Stimulated activated effector memory CD8-positive, alpha-beta T cell treated with anti-CD3 and anti-CD28 coated beads, Interleukin-12 subunit alpha, Interleukin-12 subunit beta, amount 100 ng/mL, for 72 hours (primary cell): Measurements from ENCODE around the gene IL31RA.
A peak's percentile ranks its signal among the peaks of the same experiment; 100 is the strongest.
"Not testable (repeated sequence)": the region's sequence is repeated elsewhere in the genome, so short reads cannot be mapped to it uniquely, and the experiment has no call there.

Experiments used
- ATAC-seq: fragments of 150-1000 bp; cut with Tn5 transposase; 2 replicates; pipeline ENCODE4 v1.10.0; 2021
- DNase-seq, 2 donors: peaks; one replicate each; pipeline ENCODE4 v3.0.0; 2021 to 2022; ENCODE audit warnings: low spot score in 2 of 2
- H3K27ac Mint-ChIP-seq: one replicate; pipeline ENCODE4 v1.8.0; 2022; ENCODE audit warnings: mild to moderate bottlenecking, mixed read lengths
- H3K36me3 Mint-ChIP-seq: one replicate; pipeline ENCODE4 v1.8.0; 2022; ENCODE audit warnings: mild to moderate bottlenecking, mixed read lengths
- H3K4me1 Mint-ChIP-seq: one replicate; pipeline ENCODE4 v1.8.0; 2022; ENCODE audit warnings: mixed read lengths
- H3K4me3 Mint-ChIP-seq: one replicate; pipeline ENCODE4 v1.8.0; 2022; ENCODE audit warnings: mild to moderate bottlenecking, mixed read lengths
- H3K9me3 Mint-ChIP-seq: one replicate; pipeline ENCODE4 v1.8.0; 2022; ENCODE audit warnings: mixed read lengths

IL31RA gene

GRCh38 chr5:55936100-55936693, 85.0 kb downstream of the IL31RA start:
- H3K4me1 Mint-ChIP-seq, result no peaks in the 10 kb centered on the region
- peak; percentile 82 for ATAC-seq
- peaks cover 41% of the 10 kb centered on the region for H3K36me3 Mint-ChIP-seq
- no peak overlapping the region for H3K27ac Mint-ChIP-seq
- peak; percentile 59 to 82 for DNase-seq
- H3K4me3 Mint-ChIP-seq, result no peak overlapping the region
- no peaks in the 10 kb centered on the region for H3K9me3 Mint-ChIP-seq

GRCh38 chr5:55937598-55937997, 86.4 kb downstream of the IL31RA start:
- H3K4me3 Mint-ChIP-seq, ATAC-seq, H3K4me1 Mint-ChIP-seq, H3K27ac Mint-ChIP-seq, H3K9me3 Mint-ChIP-seq, DNase-seq: not testable (repeated sequence)
- H3K36me3 Mint-ChIP-seq, result peaks cover 55% of the 10 kb centered on the region

DNA sequence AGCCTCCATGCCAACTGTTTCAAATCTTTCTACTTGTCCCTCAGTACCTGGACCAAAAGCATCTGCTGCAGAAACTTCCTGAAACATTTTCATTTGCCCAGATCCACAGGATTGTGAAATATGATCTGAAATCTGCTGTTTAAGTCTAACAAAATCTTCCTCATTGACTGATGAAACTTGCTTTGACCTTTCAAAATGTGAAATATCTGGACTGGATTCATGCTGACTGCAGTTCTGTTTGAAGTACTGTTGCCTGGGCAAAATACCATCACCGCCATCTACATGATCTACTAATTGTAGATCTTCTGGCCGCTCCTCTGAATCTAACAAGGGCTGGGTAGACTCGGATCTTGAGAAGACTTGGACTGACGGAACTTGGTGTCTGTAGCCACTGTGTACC, 90.0 kb downstream of the IL31RA start:
- not testable (repeated sequence) for H3K27ac Mint-ChIP-seq

GRCh38 chr5:55959208-55959607, 108.1 kb downstream of the IL31RA start:
- peaks cover 99% of the 10 kb centered on the region for H3K36me3 Mint-ChIP-seq
- H3K4me3 Mint-ChIP-seq, result no peak overlapping the region
- no peaks in the 10 kb centered on the region for H3K4me1 Mint-ChIP-seq
- H3K9me3 Mint-ChIP-seq, result no peaks in the 10 kb centered on the region
- DNase-seq (no peak), ATAC-seq (no peak)
- H3K27ac Mint-ChIP-seq, result no peak overlapping the region

More for the DNA sequence above, 90.0 kb downstream of the IL31RA start:
- H3K4me3 Mint-ChIP-seq, H3K9me3 Mint-ChIP-seq, H3K4me1 Mint-ChIP-seq, ATAC-seq, DNase-seq: not testable (repeated sequence)
- H3K36me3 Mint-ChIP-seq, result peaks cover 86% of the 10 kb centered on the region

- no peaks in the 10 kb centered on the region for H3K4me1 Mint-ChIP-seq
- ATAC-seq (no peak), DNase-seq (no peak)
- peaks cover 99% of the 10 kb centered on the region for H3K36me3 Mint-ChIP-seq
- no peak overlapping the region for H3K27ac Mint-ChIP-seq
- H3K9me3 Mint-ChIP-seq, result no peaks in the 10 kb centered on the region
- H3K4me3 Mint-ChIP-seq, result no peak overlapping the region
Measured at GRCh38 chr5:55960779-55961178, 109.6 kb downstream of the IL31RA start.

DNA sequence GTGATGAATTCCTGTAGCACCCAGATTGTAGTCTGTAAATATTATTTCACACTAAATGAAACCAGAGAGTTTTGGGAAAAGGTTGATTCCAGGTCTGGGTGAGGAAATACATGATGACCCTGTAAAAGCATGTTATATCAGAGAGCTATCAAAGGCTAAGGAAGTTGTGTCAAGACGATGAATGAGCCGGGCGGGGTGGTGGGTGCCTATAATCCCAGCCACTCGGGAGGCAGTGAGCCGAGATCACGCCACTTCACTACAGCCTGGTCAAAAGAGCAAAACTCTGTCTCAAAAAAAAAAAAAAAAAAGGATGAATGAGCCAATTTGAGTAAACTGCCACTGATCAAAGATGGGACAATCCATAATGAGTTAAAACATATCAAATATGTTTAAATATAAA, 114.4 kb downstream of the IL31RA start:
- no peak overlapping the region for H3K27ac Mint-ChIP-seq
- H3K4me3 Mint-ChIP-seq, result no peak overlapping the region
- H3K9me3 Mint-ChIP-seq, result no peaks in the 10 kb centered on the region
- DNase-seq (no peak), ATAC-seq (no peak)
- peaks cover 10% of the 10 kb centered on the region for H3K4me1 Mint-ChIP-seq
- peaks cover 99% of the 10 kb centered on the region for H3K36me3 Mint-ChIP-seq

DNA sequence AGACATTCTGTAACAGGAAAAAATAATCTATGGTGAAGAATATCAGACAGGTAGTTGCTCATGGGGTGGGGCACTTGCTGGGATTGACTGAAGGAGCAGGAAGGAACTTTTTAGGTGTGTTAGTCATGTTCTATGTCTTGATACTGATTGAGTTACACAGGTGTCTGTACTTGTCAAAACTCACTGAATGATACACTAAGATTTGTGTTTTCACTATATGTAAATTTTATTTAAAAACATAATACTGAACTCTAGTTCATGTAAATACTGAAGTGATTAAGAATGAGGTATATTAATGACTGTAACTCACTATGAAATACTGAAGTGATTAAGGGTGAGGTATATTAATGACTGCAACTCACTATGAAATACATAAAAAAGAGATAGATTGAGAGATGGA, 115.1 kb downstream of the IL31RA start:
- DNase-seq (no peak), ATAC-seq (peak; percentile 83)
- H3K27ac Mint-ChIP-seq, result no peak overlapping the region
- H3K36me3 Mint-ChIP-seq, result peaks cover 97% of the 10 kb centered on the region
- H3K4me3 Mint-ChIP-seq, result no peak overlapping the region
- H3K4me1 Mint-ChIP-seq, result peaks cover 10% of the 10 kb centered on the region
- no peaks in the 10 kb centered on the region for H3K9me3 Mint-ChIP-seq

GRCh38 chr5:55969956-55970355, 118.8 kb downstream of the IL31RA start:
- H3K27ac Mint-ChIP-seq, result no peak overlapping the region
- H3K4me1 Mint-ChIP-seq, result peaks cover 10% of the 10 kb centered on the region
- no peaks in the 10 kb centered on the region for H3K9me3 Mint-ChIP-seq
- H3K4me3 Mint-ChIP-seq, result no peak overlapping the region
- ATAC-seq (no peak), DNase-seq (no peak)
- H3K36me3 Mint-ChIP-seq, result peaks cover 94% of the 10 kb centered on the region
